ENCODE measurements around the gene SDS. TPM values are rescaled to one million over a fixed set of nuclear protein-coding genes. Genes with fewer than 3 reads are reported as not detected.

SDS gene
- total and polyA plus RNA-seq, 2 experiments from 2014 or later: not detected

DNA sequence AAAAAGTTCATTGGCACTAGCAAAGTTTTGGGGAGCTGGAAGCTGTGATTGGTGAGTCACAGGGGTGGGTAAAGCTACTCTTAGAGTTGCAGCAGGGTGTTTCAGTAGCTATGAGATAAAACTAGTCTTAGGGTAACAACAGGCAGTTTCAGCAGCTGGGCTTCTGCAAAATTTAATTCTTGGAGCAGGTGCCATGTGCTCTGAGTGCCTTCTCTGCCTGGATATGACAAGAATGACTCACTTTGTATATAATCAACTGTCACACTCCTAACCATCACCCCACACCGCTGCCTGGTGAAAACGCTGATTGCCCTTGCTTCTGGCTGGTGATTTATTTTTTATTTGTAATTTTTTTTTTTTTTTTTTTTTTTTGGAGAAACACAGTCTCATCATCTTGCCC lies 55.8 kb downstream of the SDS start:
- H3K4me3 ChIP-seq: no peak overlapping the region
- TF ChIP-seq, protein P1, sequence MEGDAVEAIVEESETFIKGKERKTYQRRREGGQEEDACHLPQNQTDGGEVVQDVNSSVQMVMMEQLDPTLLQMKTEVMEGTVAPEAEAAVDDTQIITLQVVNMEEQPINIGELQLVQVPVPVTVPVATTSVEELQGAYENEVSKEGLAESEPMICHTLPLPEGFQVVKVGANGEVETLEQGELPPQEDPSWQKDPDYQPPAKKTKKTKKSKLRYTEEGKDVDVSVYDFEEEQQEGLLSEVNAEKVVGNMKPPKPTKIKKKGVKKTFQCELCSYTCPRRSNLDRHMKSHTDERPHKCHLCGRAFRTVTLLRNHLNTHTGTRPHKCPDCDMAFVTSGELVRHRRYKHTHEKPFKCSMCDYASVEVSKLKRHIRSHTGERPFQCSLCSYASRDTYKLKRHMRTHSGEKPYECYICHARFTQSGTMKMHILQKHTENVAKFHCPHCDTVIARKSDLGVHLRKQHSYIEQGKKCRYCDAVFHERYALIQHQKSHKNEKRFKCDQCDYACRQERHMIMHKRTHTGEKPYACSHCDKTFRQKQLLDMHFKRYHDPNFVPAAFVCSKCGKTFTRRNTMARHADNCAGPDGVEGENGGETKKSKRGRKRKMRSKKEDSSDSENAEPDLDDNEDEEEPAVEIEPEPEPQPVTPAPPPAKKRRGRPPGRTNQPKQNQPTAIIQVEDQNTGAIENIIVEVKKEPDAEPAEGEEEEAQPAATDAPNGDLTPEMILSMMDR (IDR thresholded peaks at IDR 0.05; ENCODE audit: low read depth, low read length): no peak
- no peaks in the 10 kb centered on the region for H3K4me1 ChIP-seq (ENCODE audit: low read depth)
- H3K27ac ChIP-seq: no peak overlapping the region
- DNase-seq (ENCODE audit: low read depth in 1 of 2, low spot score in 1 of 2): no peak
- no peaks in the 10 kb centered on the region for H3K27me3 ChIP-seq
- H3K9me3 ChIP-seq (ENCODE audit: low read depth): no peaks in the 10 kb centered on the region
- H3K36me3 ChIP-seq: no peaks in the 10 kb centered on the region

DNA sequence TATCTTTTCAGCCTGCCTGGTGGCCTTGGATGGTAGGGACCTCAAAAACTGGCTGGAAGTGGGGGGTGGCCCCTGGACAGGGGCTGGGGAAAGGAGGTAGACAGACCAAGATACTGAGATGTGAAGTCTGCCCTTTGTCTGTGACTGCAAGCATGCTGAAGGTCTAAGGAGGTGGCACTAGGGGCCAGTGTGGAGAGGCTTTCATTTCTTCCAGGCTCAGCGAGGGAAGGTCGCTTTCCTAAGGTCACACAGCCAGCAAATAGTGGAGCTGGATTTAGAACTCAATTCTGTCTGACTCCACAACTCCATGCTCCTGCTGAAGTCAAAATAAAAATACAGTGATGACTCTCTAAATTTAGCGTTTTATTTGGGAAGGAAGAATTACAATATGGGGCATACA lies 56.6 kb downstream of the SDS start:
- Histone ChIP-seq H3K27me3 (no peaks in the 10 kb centered on the region), H3K36me3 (no peaks in the 10 kb centered on the region), H3K4me1 (ENCODE audit: low read depth) (no peaks in the 10 kb centered on the region), H3K9me3 (ENCODE audit: low read depth) (no peaks in the 10 kb centered on the region), H3K27ac (no peak overlapping the region), H3K4me3 (no peak overlapping the region)
- no peak for DNase-seq (ENCODE audit: low read depth in 1 of 2, low spot score in 1 of 2)
- TF ChIP-seq, protein P1 (IDR thresholded peaks at IDR 0.05; ENCODE audit: low read depth, low read length): no peak

DNA sequence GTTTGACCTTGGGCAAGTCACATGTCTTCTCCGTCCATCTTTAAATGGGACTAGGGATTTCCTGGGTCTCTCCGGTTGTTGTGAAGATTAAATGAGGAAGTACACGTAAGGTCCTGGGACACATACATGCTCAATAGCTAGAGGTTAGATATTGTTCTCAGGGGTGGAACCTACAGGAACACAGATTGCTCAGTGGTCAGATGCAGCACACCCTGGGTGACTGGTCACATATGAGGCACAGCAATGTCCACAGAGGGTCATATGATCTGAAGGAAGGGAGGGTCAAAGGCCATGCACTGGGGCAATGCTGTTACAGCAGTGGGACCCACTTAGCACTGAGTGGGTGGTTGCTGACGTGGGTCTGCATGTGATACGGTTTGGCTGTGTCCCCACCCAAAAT lies 57.3 kb downstream of the SDS start:
- Histone ChIP-seq H3K4me1 (ENCODE audit: low read depth) (no peaks in the 10 kb centered on the region), H3K4me3 (no peak overlapping the region), H3K27ac (no peak overlapping the region), H3K9me3 (ENCODE audit: low read depth) (no peaks in the 10 kb centered on the region), H3K27me3 (no peaks in the 10 kb centered on the region), H3K36me3 (no peaks in the 10 kb centered on the region)
- DNase-seq (ENCODE audit: low read depth in 1 of 2, low spot score in 1 of 2): no peak
- TF ChIP-seq, protein P1 (IDR thresholded peaks at IDR 0.05; ENCODE audit: low read depth, low read length): no peak

DNA sequence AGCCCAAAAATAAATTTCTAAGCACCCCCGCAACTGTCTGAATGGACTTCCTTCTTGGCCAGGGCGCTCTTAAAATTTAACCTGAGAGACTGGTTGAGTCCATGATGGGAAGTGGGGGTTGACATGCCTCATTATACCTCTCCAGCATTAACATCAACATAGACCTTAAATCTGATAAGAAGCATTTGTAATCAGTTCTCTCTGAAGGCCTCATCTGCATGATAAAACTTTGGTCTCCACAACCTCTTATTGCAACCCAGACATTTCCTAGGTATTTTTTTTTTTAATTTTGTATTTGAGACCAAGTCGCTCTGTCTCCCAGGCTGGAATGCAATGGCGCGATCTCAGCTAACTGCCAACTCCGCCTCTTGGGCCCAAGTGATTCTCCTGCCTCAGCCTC lies 58.4 kb downstream of the SDS start:
- DNase-seq (ENCODE audit: low read depth in 1 of 2, low spot score in 1 of 2): no peak
- Histone ChIP-seq H3K4me1 (ENCODE audit: low read depth) (no peaks in the 10 kb centered on the region), H3K27me3 (no peaks in the 10 kb centered on the region), H3K4me3 (no peak overlapping the region), H3K36me3 (no peaks in the 10 kb centered on the region), H3K27ac (no peak overlapping the region), H3K9me3 (ENCODE audit: low read depth) (no peaks in the 10 kb centered on the region)
- TF ChIP-seq, protein P1 (IDR thresholded peaks at IDR 0.05; ENCODE audit: low read depth, low read length): no peak

Other genes starting within 250 kb of the SDS start
- gene DDX54, start 218.4 kb downstream of the SDS start, total RNA-seq: 72.6 and 148 TPM in 2 replicates
- 49.2 and 59.7 TPM in 2 replicates for gene DDX54, start 218.4 kb downstream of the SDS start, polyA plus RNA-seq
- 40.7 and 44.4 TPM in 2 replicates for gene RITA1, start 218.2 kb downstream of the SDS start, total RNA-seq
- gene RITA1, start 218.2 kb downstream of the SDS start, polyA plus RNA-seq: 36.1 and 39.7 TPM in 2 replicates
- 11.1 and 24.2 TPM in 2 replicates for gene TPCN1, start 182.4 kb downstream of the SDS start, total RNA-seq
- gene TPCN1, start 182.4 kb downstream of the SDS start, polyA plus RNA-seq: 13.4 and 31.1 TPM in 2 replicates
- gene SLC8B1, start 68.8 kb downstream of the SDS start, total RNA-seq: 2.5 and 5.8 TPM in 2 replicates
- gene SLC8B1, start 68.8 kb downstream of the SDS start, polyA plus RNA-seq: 4.0 and 4.3 TPM in 2 replicates
- gene PLBD2, start 45.3 kb downstream of the SDS start, total RNA-seq: 11.7 and 14.3 TPM in 2 replicates
- 13.6 and 17.3 TPM in 2 replicates for gene PLBD2, start 45.3 kb downstream of the SDS start, polyA plus RNA-seq
- gene SDSL, start 18.5 kb upstream of the SDS start, total RNA-seq: 4.5 and 14.6 TPM in 2 replicates
- 13.2 and 23.1 TPM in 2 replicates for gene SDSL, start 18.5 kb upstream of the SDS start, polyA plus RNA-seq
- gene LHX5, start 68.0 kb upstream of the SDS start, total RNA-seq: not detected in 2 replicates
- not detected in 2 replicates for gene LHX5, start 68.0 kb upstream of the SDS start, polyA plus RNA-seq

All from cardiac muscle cell (in vitro differentiated cells and primary cell).